HUES48 (cell line): ENCODE measurements around the gene ZNF23.

Source experiments
- H3K27ac ChIP-seq: one replicate; pipeline ENCODE4 v1.7.0; 2013; ENCODE audit warnings: low read depth, low read length, inconsistent platforms
- H3K27me3 ChIP-seq: 2 replicates; pipeline ENCODE4 v1.6.1; 2013; ENCODE audit warnings: mild to moderate bottlenecking, low read length; ENCODE audit not compliant: control insufficient read depth, insufficient read depth
- H3K36me3 ChIP-seq: 2 replicates; pipeline ENCODE4 v1.6.1; 2013; ENCODE audit warnings: low read length; ENCODE audit not compliant: control insufficient read depth, insufficient read depth
- H3K4me1 ChIP-seq: 2 replicates; pipeline ENCODE4 v1.6.1; 2013; ENCODE audit warnings: mild to moderate bottlenecking, low read length; ENCODE audit not compliant: control insufficient read depth, insufficient read depth
- H3K4me3 ChIP-seq: 2 replicates; pipeline ENCODE4 v1.5.1; 2013; ENCODE audit warnings: mild to moderate bottlenecking, low read depth, low read length
- H3K9ac ChIP-seq: 2 replicates; pipeline ENCODE4 v1.6.1; 2013; ENCODE audit warnings: mild to moderate bottlenecking, low read depth, low read length, moderate library complexity
- H3K9me3 ChIP-seq: 2 replicates; pipeline ENCODE4 v1.6.1; 2013; ENCODE audit warnings: low read length; ENCODE audit not compliant: control insufficient read depth, insufficient read depth

Gene ZNF23

GRCh38 chr16:71467810-71468209 lies 5.8 kb upstream of the ZNF23 start:
- no peak overlapping the region for H3K9ac ChIP-seq
- no peaks in the 10 kb centered on the region for H3K27me3 ChIP-seq
- H3K9me3 ChIP-seq: no peaks in the 10 kb centered on the region
- no peak overlapping the region for H3K27ac ChIP-seq
- no peaks in the 10 kb centered on the region for H3K36me3 ChIP-seq
- no peaks in the 10 kb centered on the region for H3K4me1 ChIP-seq
- no peak overlapping the region for H3K4me3 ChIP-seq

GRCh38 chr16:71464231-71464630 lies 2.2 kb upstream of the ZNF23 start:
- no peak overlapping the region for H3K9ac ChIP-seq
- H3K4me3 ChIP-seq: no peak overlapping the region
- no peaks in the 10 kb centered on the region for H3K9me3 ChIP-seq
- H3K27ac ChIP-seq: no peak overlapping the region
- H3K27me3 ChIP-seq: no peaks in the 10 kb centered on the region
- no peaks in the 10 kb centered on the region for H3K36me3 ChIP-seq
- H3K4me1 ChIP-seq: no peaks in the 10 kb centered on the region

- H3K27ac ChIP-seq: no peak overlapping the region
- no peak overlapping the region for H3K9ac ChIP-seq
- H3K36me3 ChIP-seq: peaks cover 4% of the 10 kb centered on the region; the same call in 1 of the 2 replicates
- H3K4me3 ChIP-seq: peak overlapping the region; percentile 96
- H3K9me3 ChIP-seq: no peaks in the 10 kb centered on the region
- H3K4me1 ChIP-seq: no peaks in the 10 kb centered on the region
- H3K27me3 ChIP-seq: no peaks in the 10 kb centered on the region
Observed at GRCh38 chr16:71460941-71461340, 1.1 kb downstream of the ZNF23 start.

- Histone ChIP-seq H3K4me3 (no peak overlapping the region), H3K9me3 (no peaks in the 10 kb centered on the region), H3K36me3 (peaks cover 9% of the 10 kb centered on the region; the same call in 1 of the 2 replicates), H3K27me3 (no peaks in the 10 kb centered on the region), H3K27ac (no peak overlapping the region), H3K4me1 (no peaks in the 10 kb centered on the region), H3K9ac (no peak overlapping the region)
Observed at GRCh38 chr16:71460236-71460635, 1.8 kb downstream of the ZNF23 start.

GRCh38 chr16:71459510-71459909 lies 2.5 kb downstream of the ZNF23 start:
- peaks cover 9% of the 10 kb centered on the region; the same call in 1 of the 2 replicates for H3K36me3 ChIP-seq
- no peaks in the 10 kb centered on the region for H3K4me1 ChIP-seq
- no peaks in the 10 kb centered on the region for H3K27me3 ChIP-seq
- H3K4me3 ChIP-seq: no peak overlapping the region
- H3K27ac ChIP-seq: no peak overlapping the region
- no peaks in the 10 kb centered on the region for H3K9me3 ChIP-seq
- H3K9ac ChIP-seq: no peak overlapping the region

- H3K27ac ChIP-seq: no peak overlapping the region
- no peaks in the 10 kb centered on the region for H3K4me1 ChIP-seq
- no peak overlapping the region for H3K4me3 ChIP-seq
- peaks cover 29% of the 10 kb centered on the region for H3K36me3 ChIP-seq
- no peak overlapping the region for H3K9ac ChIP-seq
- no peaks in the 10 kb centered on the region for H3K9me3 ChIP-seq
- H3K27me3 ChIP-seq: no peaks in the 10 kb centered on the region
Observed at GRCh38 chr16:71456801-71457200, 5.2 kb downstream of the ZNF23 start.

- no peak overlapping the region for H3K4me3 ChIP-seq
- H3K36me3 ChIP-seq: peaks cover 58% of the 10 kb centered on the region
- no peak overlapping the region for H3K27ac ChIP-seq
- H3K9me3 ChIP-seq: peaks cover 28% of the 10 kb centered on the region
- no peaks in the 10 kb centered on the region for H3K4me1 ChIP-seq
- no peaks in the 10 kb centered on the region for H3K27me3 ChIP-seq
- no peak overlapping the region for H3K9ac ChIP-seq
Observed at GRCh38 chr16:71453036-71453435, 9.0 kb downstream of the ZNF23 start.

GRCh38 chr16:71449020-71449419 lies 13.0 kb downstream of the ZNF23 start:
- Histone ChIP-seq H3K9me3 (peaks cover 50% of the 10 kb centered on the region), H3K27me3 (no peaks in the 10 kb centered on the region), H3K4me1 (no peaks in the 10 kb centered on the region), H3K36me3 (peaks cover 52% of the 10 kb centered on the region), H3K9ac (no peak overlapping the region), H3K4me3 (no peak overlapping the region), H3K27ac (no peak overlapping the region)

GRCh38 chr16:71448274-71448866 lies 13.7 kb downstream of the ZNF23 start:
- no peaks in the 10 kb centered on the region for H3K27me3 ChIP-seq
- no peaks in the 10 kb centered on the region for H3K4me1 ChIP-seq
- H3K9ac ChIP-seq: no peak overlapping the region
- H3K27ac ChIP-seq: no peak overlapping the region
- H3K4me3 ChIP-seq: no peak overlapping the region
- peaks cover 46% of the 10 kb centered on the region for H3K36me3 ChIP-seq
- peaks cover 50% of the 10 kb centered on the region for H3K9me3 ChIP-seq

GRCh38 chr16:71443714-71444113 lies 18.3 kb downstream of the ZNF23 start:
- Histone ChIP-seq H3K27me3 (no peaks in the 10 kb centered on the region), H3K4me1 (no peaks in the 10 kb centered on the region), H3K4me3 (no peak overlapping the region), H3K9me3 (peaks cover 28% of the 10 kb centered on the region), H3K27ac (no peak overlapping the region), H3K9ac (no peak overlapping the region), H3K36me3 (peaks cover 10% of the 10 kb centered on the region)

GRCh38 chr16:71442051-71442440 lies 20.0 kb downstream of the ZNF23 start, which contains the start of gene TLE7:
Gene TLE7 (minus strand): TSS chr16:71442054. CDS start chr16:71433324, 8,730 bp downstream.
- Histone ChIP-seq H3K9ac (no peak within 1 kb of the TSS), H3K9me3 (peaks cover 12% of the 10 kb centered on the region), H3K4me3 (no peak within 1 kb of the TSS), H3K4me1 (no peaks in the 10 kb centered on the region), H3K36me3 (no peaks in the 10 kb centered on the region), H3K27ac (no peak within 1 kb of the TSS), H3K27me3 (no peaks in the 10 kb centered on the region)
